Measurements from ENCODE around the gene OLFM4.

The OLFM4 gene

GRCh38 chr13:52997951-52998876 is 30.4 kb upstream of the OLFM4 start:
- Histone ChIP-seq H3K4me1 (ENCODE audit: control insufficient read depth, insufficient read depth, low read length) (no peaks in the 10 kb centered on the region), H3K27ac (ENCODE audit: extremely low read depth, low read depth, low read length) (no peak overlapping the region), H3K4me3 (ENCODE audit: low read depth, low read length) (no peak overlapping the region), H3K36me3 (ENCODE audit: control insufficient read depth in 2 of 2, insufficient read depth in 1 of 2, low read length in 2 of 2) (no peaks in the 10 kb centered on the region), H3K9me3 (ENCODE audit: control insufficient read depth, insufficient read depth, low read depth, low read length) (no peaks in the 10 kb centered on the region)
- TF ChIP-seq ZNF266 (tag by site-specific recombination; IDR thresholded peaks at IDR 0.05; ENCODE audit: low read depth) (no peak), ZNF10 (tag by site-specific recombination; IDR thresholded peaks at IDR 0.05) (no peak), YY2 (tag by site-specific recombination; IDR thresholded peaks at IDR 0.05) (no peak), REPIN1 (tag by site-specific recombination; IDR thresholded peaks at IDR 0.05; ENCODE audit: low read depth) (no peak), ZFP41 (tag by site-specific recombination; IDR thresholded peaks at IDR 0.05; ENCODE audit: borderline replicate concordance) (no peak), ZNF175 (tag by site-specific recombination; IDR thresholded peaks at IDR 0.05) (no peak), ZNF560 (tag by site-specific recombination; IDR thresholded peaks at IDR 0.05; ENCODE audit: borderline replicate concordance) (no peak), SCRT2 (tag by site-specific recombination; IDR thresholded peaks at IDR 0.05) (no peak), ZNF621 (tag by site-specific recombination; IDR thresholded peaks at IDR 0.05) (no peak), SALL2 (tag by site-specific recombination; IDR thresholded peaks at IDR 0.05; ENCODE audit: borderline replicate concordance) (no peak), ZNF133 (tag by site-specific recombination; IDR thresholded peaks at IDR 0.05) (no peak), ZNF239 (tag by site-specific recombination; IDR thresholded peaks at IDR 0.05) (no peak), TCF7L2 (IDR thresholded peaks at IDR 0.05; ENCODE audit: borderline replicate concordance, low read depth, low read length) (no peak), ZNF768 (tag by site-specific recombination; IDR thresholded peaks at IDR 0.05) (no peak), ZNF223 (tag by site-specific recombination; IDR thresholded peaks at IDR 0.05) (no peak)
- ChIA-PET POLR2A (no interaction called here), CTCF (interaction anchor here (0.6 kb wide), 1 partner anchor 11 kb away, joined by 3 read pairs; no protein-coding TSS in a partner anchor)

GRCh38 chr13:52999093-52999696 is 29.4 kb upstream of the OLFM4 start:
- no peak overlapping the region for H3K27ac ChIP-seq (ENCODE audit: extremely low read depth, low read depth, low read length)
- no peaks in the 10 kb centered on the region for H3K36me3 ChIP-seq (ENCODE audit: control insufficient read depth in 2 of 2, insufficient read depth in 1 of 2, low read length in 2 of 2)
- POLR2A ChIA-PET: no interaction called here
- CTCF ChIA-PET: interaction anchor here (0.9 kb wide), 1 partner anchor 31 kb away, joined by 4 read pairs; no protein-coding TSS in a partner anchor
- no peaks in the 10 kb centered on the region for H3K9me3 ChIP-seq (ENCODE audit: control insufficient read depth, insufficient read depth, low read depth, low read length)
- TF ChIP-seq KLF16 (tag by site-specific recombination; IDR thresholded peaks at IDR 0.05) (no peak), MZF1 (tag by site-specific recombination; IDR thresholded peaks at IDR 0.05; ENCODE audit: borderline replicate concordance) (no peak), ZNF664 (tag by site-specific recombination; IDR thresholded peaks at IDR 0.05) (no peak), ZNF596 (tag by site-specific recombination; IDR thresholded peaks at IDR 0.05) (no peak), ZNF76 (tag by site-specific recombination; IDR thresholded peaks at IDR 0.05; ENCODE audit: borderline replicate concordance, low read depth) (no peak), ZBTB20 (tag by site-specific recombination; IDR thresholded peaks at IDR 0.05) (no peak), REST (tag by site-specific recombination; IDR thresholded peaks at IDR 0.05) (no peak), CTCF (tag by site-specific recombination; IDR thresholded peaks at IDR 0.05) (no peak), ZNF645 (tag by site-specific recombination; IDR thresholded peaks at IDR 0.05) (no peak), ZNF23 (tag by site-specific recombination; IDR thresholded peaks at IDR 0.05; ENCODE audit: borderline replicate concordance) (no peak), ZNF549 (tag by site-specific recombination; IDR thresholded peaks at IDR 0.05) (no peak), TCF7L2 (IDR thresholded peaks at IDR 0.05; ENCODE audit: borderline replicate concordance, low read depth, low read length) (no peak)
- H3K4me3 ChIP-seq (ENCODE audit: low read depth, low read length): no peak overlapping the region
- H3K4me1 ChIP-seq (ENCODE audit: control insufficient read depth, insufficient read depth, low read length): no peaks in the 10 kb centered on the region

Measured in HEK293 (cell line).